ENCODE data around the gene TUBB.
A peak's percentile ranks its signal among the peaks of the same experiment; 100 is the strongest.

Gene TUBB

GRCh38 chr6:30726506-30727413 is 6.6 kb downstream of the TUBB start (continued):
- TF ChIP-seq ZNF544 (tag by site-specific recombination; IDR thresholded peaks at IDR 0.05) (no peak), GLIS2 (tag by site-specific recombination; IDR thresholded peaks at IDR 0.05) (no peak; the same call in 1 of the 2 replicates), BCL11A (tag by site-specific recombination; IDR thresholded peaks at IDR 0.05; ENCODE audit: low read depth) (no peak), ZNF677 (tag by site-specific recombination; IDR thresholded peaks at IDR 0.05) (no peak), ZNF266 (tag by site-specific recombination; IDR thresholded peaks at IDR 0.05; ENCODE audit: low read depth) (no peak), GLI4 (tag by site-specific recombination; IDR thresholded peaks at IDR 0.05) (no peak), ZNF133 (tag by site-specific recombination; IDR thresholded peaks at IDR 0.05) (no peak), ZNF600 (tag by site-specific recombination; IDR thresholded peaks at IDR 0.05) (peak; percentile 22; the same call in 1 of the 2 replicates), ZNF664 (tag by site-specific recombination; IDR thresholded peaks at IDR 0.05) (peak; percentile 87; the same call in 1 of the 2 replicates), PRDM1 (tag by site-specific recombination; IDR thresholded peaks at IDR 0.05) (no peak), ZNF488 (tag by site-specific recombination; IDR thresholded peaks at IDR 0.05) (no peak), ZNF529 (tag by site-specific recombination; IDR thresholded peaks at IDR 0.05; ENCODE audit: insufficient replicate concordance) (no peak), ZNF112 (tag by site-specific recombination; IDR thresholded peaks at IDR 0.05) (no peak), ZNF558 (tag by site-specific recombination; IDR thresholded peaks at IDR 0.05) (no peak), ZNF311 (tag by site-specific recombination; IDR thresholded peaks at IDR 0.05; ENCODE audit: borderline replicate concordance) (no peak), WT1 (tag by site-specific recombination; IDR thresholded peaks at IDR 0.05) (no peak), ZBTB11 (tag by site-specific recombination; conservative IDR thresholded peaks at IDR 0.05; ENCODE audit: low read depth) (no peak), ZFHX2 (tag by site-specific recombination; conservative IDR thresholded peaks at IDR 0.05) (no peak)
- TF ChIP-seq, protein P1, sequence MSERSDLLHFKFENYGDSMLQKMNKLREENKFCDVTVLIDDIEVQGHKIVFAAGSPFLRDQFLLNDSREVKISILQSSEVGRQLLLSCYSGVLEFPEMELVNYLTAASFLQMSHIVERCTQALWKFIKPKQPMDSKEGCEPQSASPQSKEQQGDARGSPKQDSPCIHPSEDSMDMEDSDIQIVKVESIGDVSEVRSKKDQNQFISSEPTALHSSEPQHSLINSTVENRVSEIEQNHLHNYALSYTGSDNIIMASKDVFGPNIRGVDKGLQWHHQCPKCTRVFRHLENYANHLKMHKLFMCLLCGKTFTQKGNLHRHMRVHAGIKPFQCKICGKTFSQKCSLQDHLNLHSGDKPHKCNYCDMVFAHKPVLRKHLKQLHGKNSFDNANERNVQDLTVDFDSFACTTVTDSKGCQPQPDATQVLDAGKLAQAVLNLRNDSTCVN (tag by site-specific recombination; optimal IDR thresholded peaks at IDR 0.05) = no peak
- TF ChIP-seq, protein P2, sequence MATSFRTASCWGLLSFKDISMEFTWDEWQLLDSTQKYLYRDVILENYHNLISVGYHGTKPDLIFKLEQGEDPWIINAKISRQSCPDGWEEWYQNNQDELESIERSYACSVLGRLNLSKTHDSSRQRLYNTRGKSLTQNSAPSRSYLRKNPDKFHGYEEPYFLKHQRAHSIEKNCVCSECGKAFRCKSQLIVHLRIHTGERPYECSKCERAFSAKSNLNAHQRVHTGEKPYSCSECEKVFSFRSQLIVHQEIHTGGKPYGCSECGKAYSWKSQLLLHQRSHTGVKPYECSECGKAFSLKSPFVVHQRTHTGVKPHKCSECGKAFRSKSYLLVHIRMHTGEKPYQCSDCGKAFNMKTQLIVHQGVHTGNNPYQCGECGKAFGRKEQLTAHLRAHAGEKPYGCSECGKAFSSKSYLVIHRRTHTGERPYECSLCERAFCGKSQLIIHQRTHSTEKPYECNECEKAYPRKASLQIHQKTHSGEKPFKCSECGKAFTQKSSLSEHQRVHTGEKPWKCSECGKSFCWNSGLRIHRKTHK (tag by site-specific recombination; IDR thresholded peaks at IDR 0.05) = no peak
- TF ChIP-seq, protein P3, sequence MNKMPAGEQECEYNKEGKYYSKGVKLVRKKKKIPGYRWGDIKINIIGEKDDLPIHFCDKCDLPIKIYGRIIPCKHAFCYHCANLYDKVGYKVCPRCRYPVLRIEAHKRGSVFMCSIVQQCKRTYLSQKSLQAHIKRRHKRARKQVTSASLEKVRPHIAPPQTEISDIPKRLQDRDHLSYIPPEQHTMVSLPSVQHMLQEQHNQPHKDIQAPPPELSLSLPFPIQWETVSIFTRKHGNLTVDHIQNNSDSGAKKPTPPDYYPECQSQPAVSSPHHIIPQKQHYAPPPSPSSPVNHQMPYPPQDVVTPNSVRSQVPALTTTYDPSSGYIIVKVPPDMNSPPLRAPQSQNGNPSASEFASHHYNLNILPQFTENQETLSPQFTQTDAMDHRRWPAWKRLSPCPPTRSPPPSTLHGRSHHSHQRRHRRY (tag by site-specific recombination; IDR thresholded peaks at IDR 0.05) = no peak
- TF ChIP-seq, protein P4, sequence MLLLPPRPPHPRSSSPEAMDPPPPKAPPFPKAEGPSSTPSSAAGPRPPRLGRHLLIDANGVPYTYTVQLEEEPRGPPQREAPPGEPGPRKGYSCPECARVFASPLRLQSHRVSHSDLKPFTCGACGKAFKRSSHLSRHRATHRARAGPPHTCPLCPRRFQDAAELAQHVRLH (tag by site-specific recombination; IDR thresholded peaks at IDR 0.05) = peak; percentile 70; the same call in 1 of the 2 replicates
- TF ChIP-seq, protein P5, sequence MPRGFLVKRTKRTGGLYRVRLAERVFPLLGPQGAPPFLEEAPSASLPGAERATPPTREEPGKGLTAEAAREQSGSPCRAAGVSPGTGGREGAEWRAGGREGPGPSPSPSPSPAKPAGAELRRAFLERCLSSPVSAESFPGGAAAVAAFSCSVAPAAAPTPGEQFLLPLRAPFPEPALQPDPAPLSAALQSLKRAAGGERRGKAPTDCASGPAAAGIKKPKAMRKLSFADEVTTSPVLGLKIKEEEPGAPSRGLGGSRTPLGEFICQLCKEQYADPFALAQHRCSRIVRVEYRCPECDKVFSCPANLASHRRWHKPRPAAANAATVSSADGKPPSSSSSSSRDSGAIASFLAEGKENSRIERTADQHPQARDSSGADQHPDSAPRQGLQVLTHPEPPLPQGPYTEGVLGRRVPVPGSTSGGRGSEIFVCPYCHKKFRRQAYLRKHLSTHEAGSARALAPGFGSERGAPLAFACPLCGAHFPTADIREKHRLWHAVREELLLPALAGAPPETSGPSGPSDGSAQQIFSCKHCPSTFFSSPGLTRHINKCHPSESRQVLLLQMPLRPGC (tag by site-specific recombination; IDR thresholded peaks at IDR 0.05) = no peak
- TF ChIP-seq, protein P6, sequence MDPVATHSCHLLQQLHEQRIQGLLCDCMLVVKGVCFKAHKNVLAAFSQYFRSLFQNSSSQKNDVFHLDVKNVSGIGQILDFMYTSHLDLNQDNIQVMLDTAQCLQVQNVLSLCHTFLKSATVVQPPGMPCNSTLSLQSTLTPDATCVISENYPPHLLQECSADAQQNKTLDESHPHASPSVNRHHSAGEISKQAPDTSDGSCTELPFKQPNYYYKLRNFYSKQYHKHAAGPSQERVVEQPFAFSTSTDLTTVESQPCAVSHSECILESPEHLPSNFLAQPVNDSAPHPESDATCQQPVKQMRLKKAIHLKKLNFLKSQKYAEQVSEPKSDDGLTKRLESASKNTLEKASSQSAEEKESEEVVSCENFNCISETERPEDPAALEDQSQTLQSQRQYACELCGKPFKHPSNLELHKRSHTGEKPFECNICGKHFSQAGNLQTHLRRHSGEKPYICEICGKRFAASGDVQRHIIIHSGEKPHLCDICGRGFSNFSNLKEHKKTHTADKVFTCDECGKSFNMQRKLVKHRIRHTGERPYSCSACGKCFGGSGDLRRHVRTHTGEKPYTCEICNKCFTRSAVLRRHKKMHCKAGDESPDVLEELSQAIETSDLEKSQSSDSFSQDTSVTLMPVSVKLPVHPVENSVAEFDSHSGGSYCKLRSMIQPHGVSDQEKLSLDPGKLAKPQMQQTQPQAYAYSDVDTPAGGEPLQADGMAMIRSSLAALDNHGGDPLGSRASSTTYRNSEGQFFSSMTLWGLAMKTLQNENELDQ (tag by site-specific recombination; IDR thresholded peaks at IDR 0.05; ENCODE audit: low read depth) = no peak
